ENCODE data around the gene CACNA1I.

DNA sequence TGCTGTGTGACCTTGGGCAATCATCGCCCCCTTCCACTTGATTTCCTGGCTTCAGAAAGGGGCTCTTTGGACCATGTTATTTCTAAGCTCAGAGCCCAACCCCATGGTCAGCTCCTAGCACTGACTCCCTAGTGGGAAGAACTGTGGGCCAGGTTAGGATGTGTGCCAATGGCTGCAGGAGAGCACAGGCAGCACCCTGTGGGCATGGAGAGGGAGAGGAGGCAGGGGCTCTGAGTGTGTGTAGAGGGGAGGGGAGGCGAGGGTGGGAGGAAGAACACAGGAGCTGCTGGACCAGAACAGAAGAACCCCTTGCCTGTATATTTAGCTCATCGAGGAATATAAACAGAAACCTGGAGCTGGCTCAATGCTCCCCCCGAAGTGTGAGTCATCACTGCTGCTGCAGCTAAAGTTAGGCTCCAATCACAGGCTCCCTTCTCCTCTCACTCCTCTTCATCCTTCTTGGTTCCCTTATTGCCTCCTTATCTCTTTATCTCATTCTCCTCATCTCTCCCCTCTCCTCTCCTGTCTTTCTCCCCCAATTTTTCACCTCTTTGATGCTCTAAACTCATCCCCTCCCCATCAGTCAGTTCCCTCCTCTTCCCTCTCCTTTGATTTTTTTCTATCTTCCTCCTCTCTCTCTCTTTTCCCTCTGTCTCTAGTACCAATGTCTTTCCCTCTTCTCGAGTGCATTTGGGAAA lies 23.5 kb upstream of the CACNA1I start:
- TF ChIP-seq POLR2AphosphoS5 (IDR thresholded peaks at IDR 0.05; ENCODE audit: low read depth, low read length): no peak
- TF ChIP-seq, protein P1, sequence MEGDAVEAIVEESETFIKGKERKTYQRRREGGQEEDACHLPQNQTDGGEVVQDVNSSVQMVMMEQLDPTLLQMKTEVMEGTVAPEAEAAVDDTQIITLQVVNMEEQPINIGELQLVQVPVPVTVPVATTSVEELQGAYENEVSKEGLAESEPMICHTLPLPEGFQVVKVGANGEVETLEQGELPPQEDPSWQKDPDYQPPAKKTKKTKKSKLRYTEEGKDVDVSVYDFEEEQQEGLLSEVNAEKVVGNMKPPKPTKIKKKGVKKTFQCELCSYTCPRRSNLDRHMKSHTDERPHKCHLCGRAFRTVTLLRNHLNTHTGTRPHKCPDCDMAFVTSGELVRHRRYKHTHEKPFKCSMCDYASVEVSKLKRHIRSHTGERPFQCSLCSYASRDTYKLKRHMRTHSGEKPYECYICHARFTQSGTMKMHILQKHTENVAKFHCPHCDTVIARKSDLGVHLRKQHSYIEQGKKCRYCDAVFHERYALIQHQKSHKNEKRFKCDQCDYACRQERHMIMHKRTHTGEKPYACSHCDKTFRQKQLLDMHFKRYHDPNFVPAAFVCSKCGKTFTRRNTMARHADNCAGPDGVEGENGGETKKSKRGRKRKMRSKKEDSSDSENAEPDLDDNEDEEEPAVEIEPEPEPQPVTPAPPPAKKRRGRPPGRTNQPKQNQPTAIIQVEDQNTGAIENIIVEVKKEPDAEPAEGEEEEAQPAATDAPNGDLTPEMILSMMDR (IDR thresholded peaks at IDR 0.05): no peak
- TF ChIP-seq, protein P2, sequence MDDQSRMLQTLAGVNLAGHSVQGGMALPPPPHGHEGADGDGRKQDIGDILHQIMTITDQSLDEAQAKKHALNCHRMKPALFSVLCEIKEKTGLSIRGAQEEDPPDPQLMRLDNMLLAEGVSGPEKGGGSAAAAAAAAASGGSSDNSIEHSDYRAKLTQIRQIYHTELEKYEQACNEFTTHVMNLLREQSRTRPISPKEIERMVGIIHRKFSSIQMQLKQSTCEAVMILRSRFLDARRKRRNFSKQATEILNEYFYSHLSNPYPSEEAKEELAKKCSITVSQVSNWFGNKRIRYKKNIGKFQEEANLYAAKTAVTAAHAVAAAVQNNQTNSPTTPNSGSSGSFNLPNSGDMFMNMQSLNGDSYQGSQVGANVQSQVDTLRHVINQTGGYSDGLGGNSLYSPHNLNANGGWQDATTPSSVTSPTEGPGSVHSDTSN (IDR thresholded peaks at IDR 0.05): no peak
- TF ChIP-seq JUND (IDR thresholded peaks at IDR 0.05): peak; percentile 54
- TF ChIP-seq, protein P3, sequence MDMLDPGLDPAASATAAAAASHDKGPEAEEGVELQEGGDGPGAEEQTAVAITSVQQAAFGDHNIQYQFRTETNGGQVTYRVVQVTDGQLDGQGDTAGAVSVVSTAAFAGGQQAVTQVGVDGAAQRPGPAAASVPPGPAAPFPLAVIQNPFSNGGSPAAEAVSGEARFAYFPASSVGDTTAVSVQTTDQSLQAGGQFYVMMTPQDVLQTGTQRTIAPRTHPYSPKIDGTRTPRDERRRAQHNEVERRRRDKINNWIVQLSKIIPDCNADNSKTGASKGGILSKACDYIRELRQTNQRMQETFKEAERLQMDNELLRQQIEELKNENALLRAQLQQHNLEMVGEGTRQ (IDR thresholded peaks at IDR 0.05; ENCODE audit: borderline replicate concordance, low read depth, low read length): no peak
- no peak for TF ChIP-seq GABPA (IDR thresholded peaks at IDR 0.05; ENCODE audit: low read depth)
- TF ChIP-seq YY1 (IDR thresholded peaks at IDR 0.05; ENCODE audit: low read depth): no peak
- TF ChIP-seq RAD21 (IDR thresholded peaks at IDR 0.05; ENCODE audit: low read length): no peak
- TF ChIP-seq, protein P4, sequence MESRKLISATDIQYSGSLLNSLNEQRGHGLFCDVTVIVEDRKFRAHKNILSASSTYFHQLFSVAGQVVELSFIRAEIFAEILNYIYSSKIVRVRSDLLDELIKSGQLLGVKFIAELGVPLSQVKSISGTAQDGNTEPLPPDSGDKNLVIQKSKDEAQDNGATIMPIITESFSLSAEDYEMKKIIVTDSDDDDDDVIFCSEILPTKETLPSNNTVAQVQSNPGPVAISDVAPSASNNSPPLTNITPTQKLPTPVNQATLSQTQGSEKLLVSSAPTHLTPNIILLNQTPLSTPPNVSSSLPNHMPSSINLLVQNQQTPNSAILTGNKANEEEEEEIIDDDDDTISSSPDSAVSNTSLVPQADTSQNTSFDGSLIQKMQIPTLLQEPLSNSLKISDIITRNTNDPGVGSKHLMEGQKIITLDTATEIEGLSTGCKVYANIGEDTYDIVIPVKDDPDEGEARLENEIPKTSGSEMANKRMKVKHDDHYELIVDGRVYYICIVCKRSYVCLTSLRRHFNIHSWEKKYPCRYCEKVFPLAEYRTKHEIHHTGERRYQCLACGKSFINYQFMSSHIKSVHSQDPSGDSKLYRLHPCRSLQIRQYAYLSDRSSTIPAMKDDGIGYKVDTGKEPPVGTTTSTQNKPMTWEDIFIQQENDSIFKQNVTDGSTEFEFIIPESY (IDR thresholded peaks at IDR 0.05; ENCODE audit: borderline replicate concordance, low read depth): no peak

Data from SK-N-SH (cell line).